IMR-90 (cell line): ENCODE data around the gene SIGLEC14. TPM values are rescaled to one million over a fixed set of nuclear protein-coding genes. Genes with fewer than 3 reads are reported as not detected.

Source experiments
- ATAC-seq: fragments of 200-7000 bp; cut with Tn5 transposase; 2 replicates; pipeline ENCODE4 v1.9.1; 2020; ENCODE audit warnings: low read depth, mild to moderate bottlenecking, moderate library complexity
- BruUV-seq: library from RNA; stranded (reverse); fragments of 400-500 nt; replicated peaks from 2 replicates; lab custom pipeline; 2021; lab: Mats Ljungman, UMichigan
- CTCF ChIA-PET: fragments of 300-600 bp; formaldehyde crosslinking; extraction: SDS; loops from one replicate; lab custom pipeline; 2021; ENCODE audit warnings: antibody characterized with exemption; lab: Yijun Ruan, JAX
- POLR2A ChIA-PET: fragments of 300-600 bp; sonication (Branson Sonifier 250); formaldehyde crosslinking; loops from one replicate; lab custom pipeline; 2022; ENCODE audit warnings: antibody characterized with exemption; ENCODE audit not compliant: unreplicated experiment; lab: Charles Lee
- DNase-seq: peaks from one replicate; pipeline ENCODE4 v3.0.0; 2013
- H2AFZ ChIP-seq: replicated peaks from 2 replicates; pipeline ENCODE3; 2013; ENCODE audit warnings: low read length, mild to moderate bottlenecking; ENCODE audit not compliant: poor library complexity
- H2AK5ac ChIP-seq: 2 replicates; pipeline ENCODE4 v1.6.1; 2013; ENCODE audit warnings: low read depth, low read length, inconsistent platforms
- H2AK9ac ChIP-seq: replicated peaks from 2 replicates; pipeline ENCODE3; 2013; ENCODE audit warnings: mild to moderate bottlenecking, low read depth, low read length, moderate library complexity; ENCODE audit not compliant: poor library complexity
- H2BK120ac ChIP-seq: 2 replicates; pipeline ENCODE4 v1.6.1; 2013; ENCODE audit warnings: low read depth, low read length, inconsistent platforms
- H2BK15ac ChIP-seq: 3 replicates; pipeline ENCODE4 v1.6.1; 2013; ENCODE audit warnings: low read depth, low read length, inconsistent platforms
- H2BK20ac ChIP-seq: 2 replicates; pipeline ENCODE4 v1.6.1; 2013; ENCODE audit warnings: low read depth, mild to moderate bottlenecking, inconsistent platforms, low read length, moderate library complexity
- H2BK5ac ChIP-seq: 2 replicates; pipeline ENCODE4 v1.6.1; 2013; ENCODE audit warnings: mild to moderate bottlenecking, low read depth, low read length, inconsistent platforms; ENCODE audit not compliant: poor library complexity, severe bottlenecking
- H3K14ac ChIP-seq: replicated peaks from 2 replicates; pipeline ENCODE4 v1.6.1; 2013; ENCODE audit warnings: low read depth, low read length, inconsistent platforms
- H3K18ac ChIP-seq: 2 replicates; pipeline ENCODE4 v1.6.1; 2013; ENCODE audit warnings: low read depth, low read length, control low read depth
- H3K23ac ChIP-seq: 2 replicates; pipeline ENCODE4 v1.6.1; 2013; ENCODE audit warnings: low read depth, low read length, inconsistent platforms
- H3K27ac ChIP-seq: 2 replicates; pipeline ENCODE4 v1.5.1; 2013; ENCODE audit warnings: mild to moderate bottlenecking, control low read depth, low read length; ENCODE audit not compliant: insufficient read depth
- H3K27me3 ChIP-seq: 2 replicates; pipeline ENCODE4 v1.6.1; 2013; ENCODE audit warnings: low read length; ENCODE audit not compliant: control insufficient read depth, insufficient read depth
- H3K36me3 ChIP-seq: 2 replicates; pipeline ENCODE4 v1.6.1; 2013; ENCODE audit warnings: low read length, mixed read lengths; ENCODE audit not compliant: control insufficient read depth, insufficient read depth
- H3K4ac ChIP-seq: 2 replicates; pipeline ENCODE4 v1.6.1; 2013; ENCODE audit warnings: low read depth, low read length, inconsistent platforms
- H3K4me1 ChIP-seq: 2 replicates; pipeline ENCODE4 v1.6.1; 2013; ENCODE audit warnings: low read length, mixed read lengths; ENCODE audit not compliant: control insufficient read depth, insufficient read depth
- H3K4me2 ChIP-seq: 2 replicates; pipeline ENCODE4 v1.6.1; 2013; ENCODE audit warnings: low read depth, mild to moderate bottlenecking, control low read depth, low read length, moderate library complexity
- H3K4me3 ChIP-seq: 2 replicates; pipeline ENCODE4 v1.5.1; 2013; ENCODE audit warnings: low read depth, mild to moderate bottlenecking, control low read depth, low read length, moderate library complexity; ENCODE audit not compliant: insufficient read depth
- H3K56ac ChIP-seq: 2 replicates; pipeline ENCODE4 v1.6.1; 2013; ENCODE audit warnings: low read length, inconsistent platforms; ENCODE audit not compliant: insufficient read depth; ENCODE audit errors: extremely low read depth
- H3K79me1 ChIP-seq, 2 experiments: 2 replicates each; pipeline ENCODE4 v1.6.1; 2013; ENCODE audit warnings: low read length in 2 of 2, inconsistent platforms in 1 of 2, low read depth in 1 of 2
- H3K9ac ChIP-seq: 2 replicates; pipeline ENCODE4 v1.6.1; 2013; ENCODE audit warnings: low read depth, low read length, control low read depth
- H3K9me1 ChIP-seq: 2 replicates; pipeline ENCODE4 v1.6.1; 2013; ENCODE audit warnings: low read length, inconsistent platforms; ENCODE audit not compliant: insufficient read depth
- H3K9me3 ChIP-seq: 2 replicates; pipeline ENCODE4 v1.6.1; 2013; ENCODE audit warnings: low read length; ENCODE audit not compliant: control insufficient read depth, insufficient read depth
- H4K20me1 ChIP-seq: 2 replicates; pipeline ENCODE4 v1.6.1; 2013; ENCODE audit warnings: low read length, inconsistent platforms; ENCODE audit not compliant: insufficient read depth
- H4K5ac ChIP-seq: 2 replicates; pipeline ENCODE4 v1.6.1; 2013; ENCODE audit warnings: mild to moderate bottlenecking, low read depth, low read length, control low read depth
- H4K8ac ChIP-seq, 2 experiments: 2 replicates each; pipeline ENCODE4 v1.6.1; 2013; ENCODE audit warnings: low read depth in 2 of 2, low read length in 2 of 2, control low read depth in 1 of 2, inconsistent platforms in 1 of 2
- H4K91ac ChIP-seq: 2 replicates; pipeline ENCODE4 v1.6.1; 2013; ENCODE audit warnings: low read depth, low read length, inconsistent platforms; ENCODE audit not compliant: insufficient read depth
- BHLHE40 ChIP-seq: fragments of 150-350 bp; IDR thresholded peaks from 2 replicates; pipeline ENCODE4 v1.6.1; 2016; ENCODE audit warnings: mild to moderate bottlenecking, low read depth, low read length
- CEBPB ChIP-seq: IDR thresholded peaks from 2 replicates; pipeline ENCODE4 v1.6.1; 2012; ENCODE audit warnings: low read depth, low read length, improper control_type of control experiment
- MAFK ChIP-seq: IDR thresholded peaks from 2 replicates; pipeline ENCODE4 v1.6.1; 2012; ENCODE audit warnings: low read depth, low read length, improper control_type of control experiment
- RAD21 ChIP-seq: IDR thresholded peaks from 2 replicates; pipeline ENCODE4 v1.6.1; 2012; ENCODE audit warnings: low read length, improper control_type of control experiment
- RCOR1 ChIP-seq: IDR thresholded peaks from 2 replicates; pipeline ENCODE4 v1.6.1; 2012; ENCODE audit warnings: mild to moderate bottlenecking, low read length, improper control_type of control experiment; ENCODE audit not compliant: insufficient replicate concordance
- RFX5 ChIP-seq: IDR thresholded peaks from 2 replicates; pipeline ENCODE4 v1.8.0; 2012; ENCODE audit warnings: low read depth, mild to moderate bottlenecking, low read length, moderate library complexity
- WGBS, 2 experiments: methylation state at CpG; one replicate each; pipeline versions ENCODE4 v1.1.5 to v1.1.7; 2013; ENCODE audit warnings: missing lambda C conversion rate in 2 of 2; ENCODE audit not compliant: insufficient read length in 1 of 2; ENCODE audit errors: extremely low coverage in 2 of 2; 5-methylcytosine and 5-hydroxymethylcytosine counted together
- dilution Hi-C: fragments of 300-500 bp; cut with HindIII; formaldehyde crosslinking; loops from one replicate; pipeline ENCODE4 v1.14.3; 2018; ENCODE audit warnings: low sequenced_read_pairs; ENCODE audit not compliant: unreplicated experiment
- in situ Hi-C: fragments of 300-500 bp; cut with MboI; formaldehyde crosslinking; loops from 3 replicates; pipeline ENCODE4 v1.14.3; 2019; ENCODE audit warnings: low sequenced_read_pairs, inconsistent platforms, mixed read lengths
- intact Hi-C: fragments of 100-400 bp; cut with micrococcal nuclease; formaldehyde crosslinking; loops from 2 replicates; pipeline ENCODE4 v1.10.0; 2022
- polyA plus RNA-seq, 3 experiments: library from polyadenylated mRNA; depleted of rRNA; stranded (reverse); fragments of >200 nt; gene quantifications; 2 replicates each; pipeline ENCODE4 v1.2.3, GENCODE V29; 2012; ENCODE audit warnings: low replicate concordance in 1 of 3
- total RNA-seq: library from RNA; depleted of rRNA; stranded (reverse); fragments of >200 nt; gene quantifications from 2 replicates; pipeline ENCODE4 v1.2.3, GENCODE V29; 2012
- TF ChIP-seq, protein P1 (sequence below): conservative IDR thresholded peaks from 2 replicates; pipeline ENCODE4 v1.5.1; 2012; ENCODE audit warnings: mild to moderate bottlenecking, low read depth, low read length, improper control_type of control experiment
- TF ChIP-seq, protein P2 (sequence below): fragments of 150-350 bp; IDR thresholded peaks from 2 replicates; pipeline ENCODE4 v1.6.1; 2017; ENCODE audit warnings: mild to moderate bottlenecking, antibody characterized with exemption, low read length, low read depth

The SIGLEC14 gene
- total and polyA plus RNA-seq, 2 of the 4 experiments (the other 2 are of a cell fraction) = not detected

DNA sequence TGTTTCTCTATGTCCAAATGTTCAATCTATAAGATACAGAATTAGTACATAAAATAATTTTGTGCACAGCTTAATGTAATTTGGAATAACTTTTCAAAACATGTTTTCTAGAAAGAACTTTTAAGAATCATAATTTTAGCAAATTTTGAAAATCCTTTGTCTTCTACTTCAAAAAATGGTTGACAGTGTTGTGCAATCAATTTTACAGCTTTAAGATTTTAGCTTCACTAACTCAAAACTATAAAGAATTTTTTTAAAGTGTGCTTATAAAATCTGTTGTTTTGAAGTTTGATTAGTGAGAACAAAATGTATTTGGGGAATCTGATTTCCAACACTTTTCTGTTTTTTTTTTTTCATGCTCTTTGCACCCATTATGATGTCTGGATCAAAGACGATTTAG is 33.8 kb upstream of the SIGLEC14 start:
- in situ Hi-C loops (no loop called here), dilution Hi-C loops (no loop called here), intact Hi-C loops (no loop called here)
- no peak overlapping the region for H3K23ac ChIP-seq
- H3K56ac ChIP-seq = no peak overlapping the region
- H2AK5ac ChIP-seq = no peak overlapping the region
- H3K9me1 ChIP-seq = no peaks in the 10 kb centered on the region
- H3K36me3 ChIP-seq = no peaks in the 10 kb centered on the region
- H3K4me2 ChIP-seq = no peak overlapping the region
- DNase-seq (no peak), ATAC-seq (no peak)
- no peak overlapping the region for H3K14ac ChIP-seq
- no peak overlapping the region for H4K91ac ChIP-seq
- no peak overlapping the region for H2AFZ ChIP-seq
- no peak overlapping the region for H3K4me3 ChIP-seq
- WGBS, 2 experiments = no CpG with 5 or more reads among the region's 1 CpG
- H2AK9ac ChIP-seq = no peak overlapping the region
- H2BK20ac ChIP-seq = no peak overlapping the region
- H2BK120ac ChIP-seq = no peak overlapping the region
- CTCF ChIA-PET = interaction anchor here (0.6 kb wide), 1 partner anchor 20 kb away, joined by 5 read pairs; no protein-coding TSS in a partner anchor
- H3K9ac ChIP-seq = no peak overlapping the region
- H4K20me1 ChIP-seq = no peaks in the 10 kb centered on the region
- no peak overlapping the region for H4K5ac ChIP-seq
- H3K18ac ChIP-seq = no peak overlapping the region
- no TSS peak for BruUV-seq
- no peak overlapping the region for H3K4ac ChIP-seq
- no peak overlapping the region for H4K8ac ChIP-seq
- no peak overlapping the region for H2BK15ac ChIP-seq
- H3K79me1 ChIP-seq = no peaks in the 10 kb centered on the region
- POLR2A ChIA-PET = no interaction called here
- no peak overlapping the region for H2BK5ac ChIP-seq
- TF ChIP-seq CEBPB = peak; percentile 64
- TF ChIP-seq, protein P1, sequence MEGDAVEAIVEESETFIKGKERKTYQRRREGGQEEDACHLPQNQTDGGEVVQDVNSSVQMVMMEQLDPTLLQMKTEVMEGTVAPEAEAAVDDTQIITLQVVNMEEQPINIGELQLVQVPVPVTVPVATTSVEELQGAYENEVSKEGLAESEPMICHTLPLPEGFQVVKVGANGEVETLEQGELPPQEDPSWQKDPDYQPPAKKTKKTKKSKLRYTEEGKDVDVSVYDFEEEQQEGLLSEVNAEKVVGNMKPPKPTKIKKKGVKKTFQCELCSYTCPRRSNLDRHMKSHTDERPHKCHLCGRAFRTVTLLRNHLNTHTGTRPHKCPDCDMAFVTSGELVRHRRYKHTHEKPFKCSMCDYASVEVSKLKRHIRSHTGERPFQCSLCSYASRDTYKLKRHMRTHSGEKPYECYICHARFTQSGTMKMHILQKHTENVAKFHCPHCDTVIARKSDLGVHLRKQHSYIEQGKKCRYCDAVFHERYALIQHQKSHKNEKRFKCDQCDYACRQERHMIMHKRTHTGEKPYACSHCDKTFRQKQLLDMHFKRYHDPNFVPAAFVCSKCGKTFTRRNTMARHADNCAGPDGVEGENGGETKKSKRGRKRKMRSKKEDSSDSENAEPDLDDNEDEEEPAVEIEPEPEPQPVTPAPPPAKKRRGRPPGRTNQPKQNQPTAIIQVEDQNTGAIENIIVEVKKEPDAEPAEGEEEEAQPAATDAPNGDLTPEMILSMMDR = no peak
- TF ChIP-seq RCOR1 = no peak
- TF ChIP-seq RAD21 = no peak
- TF ChIP-seq MAFK = no peak
- TF ChIP-seq RFX5 = no peak
- TF ChIP-seq, protein P2, sequence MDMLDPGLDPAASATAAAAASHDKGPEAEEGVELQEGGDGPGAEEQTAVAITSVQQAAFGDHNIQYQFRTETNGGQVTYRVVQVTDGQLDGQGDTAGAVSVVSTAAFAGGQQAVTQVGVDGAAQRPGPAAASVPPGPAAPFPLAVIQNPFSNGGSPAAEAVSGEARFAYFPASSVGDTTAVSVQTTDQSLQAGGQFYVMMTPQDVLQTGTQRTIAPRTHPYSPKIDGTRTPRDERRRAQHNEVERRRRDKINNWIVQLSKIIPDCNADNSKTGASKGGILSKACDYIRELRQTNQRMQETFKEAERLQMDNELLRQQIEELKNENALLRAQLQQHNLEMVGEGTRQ = no peak
- TF ChIP-seq BHLHE40 = no peak
- H3K4me1 ChIP-seq = no peaks in the 10 kb centered on the region
- no peak overlapping the region for H3K27ac ChIP-seq
- H3K9me3 ChIP-seq = no peaks in the 10 kb centered on the region
- H3K27me3 ChIP-seq = no peaks in the 10 kb centered on the region; the same call in 1 of the 2 replicates
